ENCODE data around the gene MAGI2.

MAGI2 gene

GRCh38 chr7:79425665-79426064 is 27.8 kb downstream of the MAGI2 start:
- no peak for TF ChIP-seq CTCF (IDR thresholded peaks at IDR 0.05; ENCODE audit: insufficient read depth, low read length, poor library complexity, severe bottlenecking)
- TF ChIP-seq EZH2phosphoT487 (conservative IDR thresholded peaks at IDR 0.05; ENCODE audit: low read length), result no peak
- Histone ChIP-seq H4K20me1 (ENCODE audit: low read depth, low read length) (no peaks in the 10 kb centered on the region), H3F3A (ENCODE audit: insufficient read depth) (no peaks in the 10 kb centered on the region), H3K79me2 (ENCODE audit: insufficient read depth, low read length) (no peaks in the 10 kb centered on the region), H3K36me3 (ENCODE audit: low read length) (no peaks in the 10 kb centered on the region), H3K9me2 (replicated peaks; ENCODE audit: insufficient read depth, low read length) (no peaks in the 10 kb centered on the region), H3K27ac (ENCODE audit: low read depth, low read length) (no peak overlapping the region), H3K9ac (ENCODE audit: low read length) (no peak overlapping the region), H3K9me3 (ENCODE audit: insufficient read depth, low read length) (no peaks in the 10 kb centered on the region), H2AFZ (ENCODE audit: low read depth, low read length, severe bottlenecking) (no peak overlapping the region), H3K4me2 (ENCODE audit: low read depth, low read length, poor library complexity, severe bottlenecking) (no peak overlapping the region), H3K4me3 (ENCODE audit: insufficient read depth, low read length, poor library complexity, severe bottlenecking) (no peak overlapping the region), H3K27me3 (ENCODE audit: low read length) (no peaks in the 10 kb centered on the region)

- TF ChIP-seq CTCF (IDR thresholded peaks at IDR 0.05; ENCODE audit: insufficient read depth, low read length, poor library complexity, severe bottlenecking) (no peak), EZH2phosphoT487 (conservative IDR thresholded peaks at IDR 0.05; ENCODE audit: low read length) (no peak)
- no peaks in the 10 kb centered on the region for H3K79me2 ChIP-seq (ENCODE audit: insufficient read depth, low read length)
- H3K4me3 ChIP-seq (ENCODE audit: insufficient read depth, low read length, poor library complexity, severe bottlenecking), result no peak overlapping the region
- no peak overlapping the region for H3K27ac ChIP-seq (ENCODE audit: low read depth, low read length)
- no peak overlapping the region for H2AFZ ChIP-seq (ENCODE audit: low read depth, low read length, severe bottlenecking)
- H3K9ac ChIP-seq (ENCODE audit: low read length), result no peak overlapping the region
- H3F3A ChIP-seq (ENCODE audit: insufficient read depth), result no peaks in the 10 kb centered on the region
- H3K36me3 ChIP-seq (ENCODE audit: low read length), result no peaks in the 10 kb centered on the region
- H3K27me3 ChIP-seq (ENCODE audit: low read length), result no peaks in the 10 kb centered on the region
- H4K20me1 ChIP-seq (ENCODE audit: low read depth, low read length), result no peaks in the 10 kb centered on the region
- H3K9me3 ChIP-seq (ENCODE audit: insufficient read depth, low read length), result no peaks in the 10 kb centered on the region
- no peak overlapping the region for H3K4me2 ChIP-seq (ENCODE audit: low read depth, low read length, poor library complexity, severe bottlenecking)
- H3K9me2 ChIP-seq (replicated peaks; ENCODE audit: insufficient read depth, low read length), result no peaks in the 10 kb centered on the region
Observed at GRCh38 chr7:79421751-79422150, 31.7 kb downstream of the MAGI2 start.

- Histone ChIP-seq H3K9me2 (replicated peaks; ENCODE audit: insufficient read depth, low read length) (no peaks in the 10 kb centered on the region), H3K79me2 (ENCODE audit: insufficient read depth, low read length) (no peaks in the 10 kb centered on the region), H2AFZ (ENCODE audit: low read depth, low read length, severe bottlenecking) (no peak overlapping the region), H3K36me3 (ENCODE audit: low read length) (no peaks in the 10 kb centered on the region), H3K4me3 (ENCODE audit: insufficient read depth, low read length, poor library complexity, severe bottlenecking) (no peak overlapping the region), H3K9ac (ENCODE audit: low read length) (no peak overlapping the region), H3F3A (ENCODE audit: insufficient read depth) (no peaks in the 10 kb centered on the region), H4K20me1 (ENCODE audit: low read depth, low read length) (no peaks in the 10 kb centered on the region), H3K27ac (ENCODE audit: low read depth, low read length) (no peak overlapping the region), H3K9me3 (ENCODE audit: insufficient read depth, low read length) (no peaks in the 10 kb centered on the region), H3K27me3 (ENCODE audit: low read length) (no peaks in the 10 kb centered on the region), H3K4me2 (ENCODE audit: low read depth, low read length, poor library complexity, severe bottlenecking) (no peak overlapping the region)
- TF ChIP-seq CTCF (IDR thresholded peaks at IDR 0.05; ENCODE audit: insufficient read depth, low read length, poor library complexity, severe bottlenecking) (no peak), EZH2phosphoT487 (conservative IDR thresholded peaks at IDR 0.05; ENCODE audit: low read length) (no peak)
Observed at GRCh38 chr7:79420464-79420863, 33.0 kb downstream of the MAGI2 start.
